IPS DF 6.9 (cell line): ENCODE data around the gene KIAA1217.

Experiments used
- DNase-seq: peaks from one replicate; pipeline ENCODE4 v3.0.0-alpha.2; 2013; ENCODE audit warnings: low read depth, low spot score
- H3K27ac ChIP-seq: one replicate; pipeline ENCODE4 v1.5.1; 2013; ENCODE audit warnings: low read length, control low read depth
- H3K27me3 ChIP-seq: 2 replicates; pipeline ENCODE4 v1.6.1; 2013; ENCODE audit warnings: mild to moderate bottlenecking, low read length; ENCODE audit not compliant: control insufficient read depth, insufficient read depth
- H3K36me3 ChIP-seq: 2 replicates; pipeline ENCODE4 v1.6.1; 2013; ENCODE audit warnings: low read length; ENCODE audit not compliant: control insufficient read depth, insufficient read depth
- H3K4me1 ChIP-seq: 2 replicates; pipeline ENCODE4 v1.6.1; 2013; ENCODE audit warnings: low read length; ENCODE audit not compliant: control insufficient read depth, insufficient read depth
- H3K4me3 ChIP-seq: 2 replicates; pipeline ENCODE4 v1.5.1; 2013; ENCODE audit warnings: mild to moderate bottlenecking, low read length
- H3K9me3 ChIP-seq: 2 replicates; pipeline ENCODE4 v1.6.1; 2013; ENCODE audit warnings: low read length, inconsistent platforms; ENCODE audit not compliant: control insufficient read depth, insufficient read depth
- WGBS: extraction: QIAGEN DNeasy Blood & Tissue Kit; methylation state at CpG from one replicate; pipeline ENCODE4 v1.1.7; 2013; ENCODE audit warnings: mixed read lengths, missing lambda C conversion rate; ENCODE audit not compliant: insufficient read length, insufficient coverage; 5-methylcytosine and 5-hydroxymethylcytosine counted together

KIAA1217 gene

DNA sequence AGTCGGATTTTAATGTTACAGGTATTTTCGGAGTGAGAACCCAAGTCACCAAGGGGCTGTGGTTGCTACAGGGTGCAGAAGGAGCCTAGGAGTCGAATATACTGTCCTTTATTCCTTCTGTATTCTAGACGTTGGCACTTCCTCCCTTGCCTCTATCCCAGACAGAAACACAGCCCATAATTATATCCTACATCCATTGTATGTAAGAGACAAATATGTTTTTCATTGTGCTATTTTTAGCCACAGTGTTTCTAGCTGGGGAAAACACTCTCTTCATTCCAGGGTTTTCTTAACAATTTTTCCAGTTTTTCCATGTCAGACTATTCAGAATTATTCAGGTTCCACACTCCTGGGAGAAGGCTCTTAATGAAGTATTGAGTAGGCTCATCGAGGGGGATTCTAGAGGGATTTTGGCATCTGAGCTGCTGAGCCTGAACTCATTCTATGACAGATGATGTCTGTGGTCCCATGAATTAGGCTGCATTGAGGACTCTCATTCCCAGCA, 32.6 kb downstream of the KIAA1217 start:
- Histone ChIP-seq H3K4me3 (no peak overlapping the region), H3K27me3 (no peaks in the 10 kb centered on the region), H3K9me3 (no peaks in the 10 kb centered on the region), H3K4me1 (peaks cover 3% of the 10 kb centered on the region; the same call in 1 of the 2 replicates), H3K36me3 (no peaks in the 10 kb centered on the region), H3K27ac (no peak overlapping the region)
- WGBS = no CpG with 5 or more reads among the region's 5 CpGs
- no peak for DNase-seq

DNA sequence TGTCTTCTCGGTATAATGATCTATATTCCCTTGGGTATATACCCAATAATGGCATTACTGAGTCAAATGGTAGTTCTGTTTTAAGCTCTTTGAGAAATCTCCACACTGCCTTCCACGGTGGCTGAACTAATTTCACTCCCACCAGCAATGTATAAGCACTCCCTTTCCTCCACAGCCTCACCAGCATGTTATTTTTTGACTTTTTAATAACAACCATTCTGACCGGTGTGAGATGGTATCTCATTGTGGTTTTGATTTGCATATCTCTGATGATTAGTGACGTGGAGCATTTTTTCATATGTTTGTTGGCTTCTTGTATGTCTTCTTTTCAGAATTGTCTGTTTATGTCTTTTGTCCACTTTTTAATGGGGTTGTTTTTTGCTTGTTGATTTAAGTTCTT, 33.6 kb downstream of the KIAA1217 start:
- Histone ChIP-seq H3K4me1 (peaks cover 3% of the 10 kb centered on the region; the same call in 1 of the 2 replicates), H3K27ac (no peak overlapping the region), H3K4me3 (no peak overlapping the region), H3K9me3 (no peaks in the 10 kb centered on the region), H3K27me3 (no peaks in the 10 kb centered on the region), H3K36me3 (no peaks in the 10 kb centered on the region)
- no peak for DNase-seq
- WGBS = no CpG with 5 or more reads among the region's 4 CpGs

DNA sequence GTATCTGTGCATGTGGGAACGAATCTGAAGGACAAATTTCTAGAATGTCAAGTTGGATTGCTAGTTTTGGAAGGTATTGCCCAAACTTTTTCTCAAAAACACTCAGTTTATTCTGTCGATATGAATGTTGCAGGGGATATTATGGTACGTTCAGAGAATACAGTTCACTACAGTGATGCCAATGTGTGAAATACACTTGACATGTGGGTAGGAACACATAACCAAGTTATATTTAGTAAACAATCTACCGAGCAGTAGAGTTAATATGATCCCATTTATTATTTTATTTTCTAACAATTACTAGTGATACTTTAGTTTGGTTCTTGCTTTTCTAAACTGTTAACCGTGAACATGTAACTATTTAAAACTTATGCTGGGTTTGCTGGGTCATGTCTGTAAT, 37.4 kb downstream of the KIAA1217 start:
- Histone ChIP-seq H3K4me3 (no peak overlapping the region), H3K36me3 (no peaks in the 10 kb centered on the region), H3K9me3 (no peaks in the 10 kb centered on the region), H3K27ac (no peak overlapping the region), H3K4me1 (peaks cover 3% of the 10 kb centered on the region), H3K27me3 (no peaks in the 10 kb centered on the region)
- WGBS = no CpG with 5 or more reads among the region's 5 CpGs
- no peak for DNase-seq

DNA sequence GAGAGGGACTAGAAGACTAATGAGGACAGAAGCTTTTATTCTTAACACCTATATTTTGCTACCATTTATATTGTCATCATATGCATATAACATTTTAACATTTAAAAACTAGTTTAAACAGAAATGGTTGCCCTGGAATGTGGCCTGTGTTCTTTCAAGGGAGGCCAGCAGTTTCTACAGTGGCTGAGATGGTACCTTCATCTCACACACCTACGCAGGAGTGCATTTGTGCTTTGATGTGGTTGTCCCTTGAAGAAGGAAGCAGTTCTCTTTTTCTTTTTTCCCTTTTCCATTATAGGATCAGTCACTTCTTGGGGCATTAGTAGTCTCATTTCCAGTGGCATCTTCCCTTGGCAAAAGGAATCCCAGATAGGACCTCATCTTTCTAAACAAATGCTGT, 38.9 kb downstream of the KIAA1217 start:
- Histone ChIP-seq H3K27ac (no peak overlapping the region), H3K36me3 (no peaks in the 10 kb centered on the region), H3K4me3 (no peak overlapping the region), H3K4me1 (peaks cover 3% of the 10 kb centered on the region), H3K9me3 (no peaks in the 10 kb centered on the region), H3K27me3 (no peaks in the 10 kb centered on the region)
- WGBS = no CpG with 5 or more reads among the region's 1 CpG
- no peak for DNase-seq

DNA sequence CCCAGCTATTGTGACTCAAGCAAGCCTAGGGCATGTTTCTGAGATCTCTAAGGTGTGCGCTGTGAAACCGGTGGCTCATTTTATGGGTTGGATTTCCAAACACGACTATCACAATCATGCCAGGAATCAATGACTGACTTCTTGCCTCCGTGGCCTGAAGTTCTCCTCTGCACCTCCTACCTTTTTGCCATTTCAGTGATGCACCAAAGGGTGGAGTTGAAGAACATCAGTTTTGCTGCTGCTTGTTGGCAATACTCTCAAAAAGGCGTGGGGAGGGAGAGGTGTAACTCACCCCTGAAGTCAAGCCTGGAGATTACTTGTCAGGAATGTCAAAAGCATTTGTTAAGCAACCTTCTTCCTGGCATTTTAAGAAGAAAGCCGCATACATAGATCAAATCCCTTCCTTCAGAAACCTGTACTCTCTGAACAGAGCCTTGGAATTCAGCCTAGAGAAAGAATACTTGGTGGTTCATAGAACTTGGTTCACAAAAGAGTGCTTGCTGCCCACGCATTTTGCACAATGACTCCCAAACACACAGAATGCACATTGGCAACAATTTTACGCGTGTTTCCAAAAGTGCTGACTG, 41.0 kb downstream of the KIAA1217 start:
- DNase-seq = no peak
- no peaks in the 10 kb centered on the region for H3K36me3 ChIP-seq
- H3K27ac ChIP-seq = no peak overlapping the region
- WGBS = no CpG with 5 or more reads among the region's 9 CpGs
- H3K27me3 ChIP-seq = no peaks in the 10 kb centered on the region
- no peak overlapping the region for H3K4me3 ChIP-seq
- peaks cover 3% of the 10 kb centered on the region for H3K4me1 ChIP-seq
- no peaks in the 10 kb centered on the region for H3K9me3 ChIP-seq

DNA sequence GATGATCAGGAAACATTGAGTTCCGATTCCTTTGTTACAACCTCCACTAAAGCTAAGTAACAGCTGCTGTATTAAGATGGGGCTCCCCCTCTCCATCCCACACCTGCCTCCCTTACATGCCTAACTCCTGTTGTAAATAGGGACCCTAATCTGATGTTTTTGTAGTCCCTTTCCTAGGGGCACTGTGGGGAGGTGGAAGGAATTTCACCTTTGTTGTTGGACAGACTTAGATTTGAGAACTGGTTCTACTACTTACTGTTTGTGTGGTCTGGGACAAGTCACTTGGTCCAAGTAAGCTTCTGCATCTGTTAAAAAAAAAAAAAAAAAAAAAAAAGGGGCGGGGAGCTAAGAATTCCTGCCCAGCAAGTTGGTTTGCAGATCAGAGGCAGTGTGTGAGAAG, 42.6 kb downstream of the KIAA1217 start:
- no CpG with 5 or more reads among the region's 2 CpGs for WGBS
- Histone ChIP-seq H3K36me3 (no peaks in the 10 kb centered on the region), H3K4me3 (no peak overlapping the region), H3K4me1 (peaks cover 10% of the 10 kb centered on the region), H3K9me3 (no peaks in the 10 kb centered on the region; the same call in 1 of the 2 replicates), H3K27me3 (no peaks in the 10 kb centered on the region), H3K27ac (no peak overlapping the region)
- peak; percentile 27 for DNase-seq

DNA sequence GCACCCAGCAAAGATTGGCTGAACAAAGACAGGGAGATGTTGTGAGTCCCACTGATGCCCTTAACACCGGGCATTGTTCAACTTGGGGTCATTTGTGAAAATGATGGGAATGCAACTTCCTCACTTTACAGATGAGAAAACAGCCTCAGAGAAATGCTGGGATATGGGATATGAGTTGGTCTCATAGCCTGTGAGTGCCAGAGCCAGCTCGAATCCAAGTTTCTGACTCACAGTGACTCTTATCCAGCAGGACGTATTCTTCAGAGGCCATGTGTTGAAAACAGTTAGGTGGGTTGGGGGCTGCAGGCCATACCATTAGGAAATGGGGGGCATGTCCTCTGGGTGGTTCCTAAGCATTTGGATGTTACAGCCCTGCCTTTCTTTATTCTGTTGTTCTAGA, 45.2 kb downstream of the KIAA1217 start:
- no peaks in the 10 kb centered on the region; the same call in 1 of the 2 replicates for H3K9me3 ChIP-seq
- no peaks in the 10 kb centered on the region for H3K27me3 ChIP-seq
- no peak overlapping the region for H3K27ac ChIP-seq
- DNase-seq = no peak
- no peak overlapping the region for H3K4me3 ChIP-seq
- H3K36me3 ChIP-seq = no peaks in the 10 kb centered on the region
- H3K4me1 ChIP-seq = peaks cover 11% of the 10 kb centered on the region
- no CpG with 5 or more reads among the region's 3 CpGs for WGBS

DNA sequence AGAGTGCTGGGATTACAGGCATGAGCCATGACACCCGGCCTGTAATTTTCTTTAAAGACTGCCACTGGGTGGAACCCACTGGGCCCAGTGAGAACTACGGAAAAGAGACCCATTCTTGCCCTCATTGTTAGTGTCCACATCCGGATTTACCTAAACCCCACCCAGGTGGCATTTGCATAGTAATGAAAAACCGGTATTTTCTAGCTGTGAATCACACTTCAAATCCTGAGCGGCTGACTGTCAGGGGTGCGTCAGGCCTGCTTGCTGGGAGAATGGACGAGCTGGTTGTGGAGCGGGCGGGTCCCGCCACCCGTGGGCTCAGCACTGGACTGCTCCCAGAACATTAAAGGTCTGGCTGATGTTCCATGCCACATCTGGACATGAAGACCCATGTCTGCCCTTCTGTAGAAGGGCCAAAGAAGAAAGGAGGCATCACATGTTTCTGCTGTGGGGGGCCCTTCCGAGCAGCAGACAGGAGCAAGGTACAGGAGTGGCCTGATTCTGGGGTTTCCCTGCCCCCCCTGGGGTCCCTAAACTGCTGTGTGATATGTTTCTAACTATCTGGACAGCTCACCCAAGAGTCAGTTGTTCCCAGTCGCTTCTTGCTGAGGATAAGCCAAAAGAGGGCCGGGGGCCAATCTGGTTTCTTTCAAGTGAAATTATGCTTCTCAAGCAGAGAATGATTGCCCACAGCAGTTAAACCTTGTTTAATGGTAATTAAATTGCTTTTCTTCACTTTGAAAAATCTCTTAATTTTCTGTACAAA, 46.4 kb downstream of the KIAA1217 start:
- no peaks in the 10 kb centered on the region for H3K36me3 ChIP-seq
- H3K27ac ChIP-seq = no peak overlapping the region
- no peaks in the 10 kb centered on the region; the same call in 1 of the 2 replicates for H3K9me3 ChIP-seq
- no peaks in the 10 kb centered on the region for H3K27me3 ChIP-seq
- no peak overlapping the region for H3K4me3 ChIP-seq
- peaks cover 8% of the 10 kb centered on the region for H3K4me1 ChIP-seq
- WGBS = no CpG with 5 or more reads among the region's 14 CpGs
- DNase-seq = peak; percentile 16

DNA sequence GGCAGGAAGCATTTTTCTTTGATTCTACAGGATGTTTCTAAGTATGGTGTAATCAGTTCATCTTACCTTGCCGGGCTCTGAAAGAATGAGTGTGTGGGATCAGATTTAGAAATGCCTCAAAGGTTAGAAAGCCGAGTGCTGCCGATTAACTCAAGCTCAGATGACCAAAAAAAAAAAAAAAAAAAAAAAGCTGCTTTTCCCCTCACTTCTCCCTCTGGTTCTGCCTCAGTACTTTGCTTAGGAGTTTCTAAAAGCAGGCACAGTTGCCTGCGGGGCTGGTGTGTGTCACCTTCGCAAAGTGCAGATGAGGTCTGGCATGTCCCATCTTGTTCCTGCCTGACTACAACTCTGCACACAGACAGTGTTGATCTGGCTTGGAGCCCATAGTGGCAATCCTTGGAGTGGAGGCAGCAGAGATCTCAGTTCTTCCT, 47.0 kb downstream of the KIAA1217 start:
- WGBS = no CpG with 5 or more reads among the region's 5 CpGs
- H3K9me3 ChIP-seq = no peaks in the 10 kb centered on the region; the same call in 1 of the 2 replicates
- H3K4me1 ChIP-seq = peaks cover 8% of the 10 kb centered on the region
- no peaks in the 10 kb centered on the region for H3K36me3 ChIP-seq
- no peaks in the 10 kb centered on the region for H3K27me3 ChIP-seq
- no peak overlapping the region for H3K4me3 ChIP-seq
- H3K27ac ChIP-seq = no peak overlapping the region
- DNase-seq = no peak

DNA sequence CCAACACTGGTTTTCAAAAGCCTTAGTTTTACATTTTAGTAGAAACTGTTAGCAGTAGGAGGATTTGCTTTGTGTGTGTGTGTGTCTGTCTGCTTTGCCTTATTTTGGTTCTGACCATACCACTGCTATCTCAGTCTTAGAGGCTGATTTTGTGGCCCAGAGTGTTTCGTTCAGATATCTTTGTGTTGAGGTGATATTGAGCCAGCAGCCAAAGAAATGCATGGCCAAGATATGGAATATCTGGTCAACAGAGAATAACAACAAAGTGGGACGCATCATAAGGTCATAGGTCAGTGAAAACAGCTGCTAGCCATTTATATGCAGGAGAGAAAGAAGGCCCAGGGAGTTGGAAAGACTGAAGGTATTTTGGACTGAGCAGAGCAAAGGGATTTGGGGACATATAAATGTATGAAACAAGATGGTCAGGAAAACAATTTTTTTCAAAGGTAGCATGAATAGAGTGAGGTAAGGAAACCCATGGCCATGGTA, 47.7 kb downstream of the KIAA1217 start:
- Histone ChIP-seq H3K27me3 (no peaks in the 10 kb centered on the region), H3K4me1 (peaks cover 8% of the 10 kb centered on the region)
- no CpG with 5 or more reads among the region's 2 CpGs for WGBS

More for the DNA sequence above, 47.7 kb downstream of the KIAA1217 start:
- H3K9me3 ChIP-seq = no peaks in the 10 kb centered on the region; the same call in 1 of the 2 replicates
- no peak overlapping the region for H3K4me3 ChIP-seq
- H3K36me3 ChIP-seq = no peaks in the 10 kb centered on the region
- no peak overlapping the region for H3K27ac ChIP-seq
- DNase-seq = no peak
